Choroid plexus epithelial cell (primary cell): ENCODE measurements around the gene UBP1.

ENCODE experiments used
- DNase-seq: peaks from one replicate; pipeline ENCODE4 v3.0.0-alpha.2; 2010; ENCODE audit warnings: low read depth
- H3K4me3 ChIP-seq: 2 replicates; pipeline ENCODE4 v1.5.1; 2011; ENCODE audit warnings: low read depth, mild to moderate bottlenecking, control low read depth, low read length, moderate library complexity
- CTCF ChIP-seq: conservative IDR thresholded peaks from 2 replicates; pipeline ENCODE4 v1.5.1; 2011; ENCODE audit warnings: low read depth, mild to moderate bottlenecking, control low read depth, inconsistent platforms, low read length, moderate library complexity

UBP1 gene

GRCh38 chr3:33440328-33441224 lies at the start of gene UBP1:
TSS of gene UBP1 (minus strand) at chr3:33440405. CDS start at chr3:33439848, 557 bp downstream.
- no peak for TF ChIP-seq CTCF
- DNase-seq = peak; percentile 100
- peak within 1 kb of the TSS; percentile 87 for H3K4me3 ChIP-seq

- no peak for DNase-seq
- TF ChIP-seq CTCF = no peak
- no peak overlapping the region for H3K4me3 ChIP-seq
These were observed 48.5 kb upstream of the UBP1 start for GRCh38 chr3:33488683-33489082.

- TF ChIP-seq CTCF = no peak
- no peak overlapping the region for H3K4me3 ChIP-seq
- DNase-seq = no peak
These were observed 48.0 kb upstream of the UBP1 start for GRCh38 chr3:33488246-33488645.

GRCh38 chr3:33482111-33482521 lies 41.9 kb upstream of the UBP1 start:
- no peak overlapping the region for H3K4me3 ChIP-seq
- DNase-seq = peak; percentile 47
- no peak for TF ChIP-seq CTCF

GRCh38 chr3:33474896-33475295 lies 34.7 kb upstream of the UBP1 start:
- H3K4me3 ChIP-seq = no peak overlapping the region
- no peak for TF ChIP-seq CTCF
- DNase-seq = no peak

GRCh38 chr3:33473813-33474212 lies 33.6 kb upstream of the UBP1 start:
- H3K4me3 ChIP-seq = no peak overlapping the region
- no peak for DNase-seq
- no peak for TF ChIP-seq CTCF

GRCh38 chr3:33467786-33468185 lies 27.6 kb upstream of the UBP1 start:
- no peak for TF ChIP-seq CTCF
- H3K4me3 ChIP-seq = no peak overlapping the region
- peak; percentile 23 for DNase-seq
